Left lung (tissue), 10 donors: ENCODE results near the gene INPP4B. TPM values are rescaled to one million over a fixed set of nuclear protein-coding genes. Genes with fewer than 3 reads are reported as not detected.

ENCODE experiments used
- ATAC-seq: fragments of 200-7000 bp; cut with Tn5 transposase; one replicate; pipeline ENCODE4 v1.9.1; 2020; ENCODE audit warnings: moderate library complexity
- DNase-seq, 4 donors: peaks; one replicate each; pipeline ENCODE4 v3.0.0-alpha.2; 2013 to 2020
- H3K27ac ChIP-seq, 2 donors: fragments of 200-600 bp; sonication (generic) in 1 of 2; one replicate each; pipeline versions ENCODE4 v1.5.0 to v1.8.0; 2020 to 2021
- H3K27me3 ChIP-seq, 2 donors: fragments of 200-600 bp; sonication (generic) in 1 of 2; one replicate each; pipeline versions ENCODE4 v1.5.0 to v1.8.0; 2020 to 2021
- H3K36me3 ChIP-seq, 2 donors: fragments of 200-600 bp; sonication (generic) in 1 of 2; one replicate each; pipeline versions ENCODE4 v1.5.0 to v1.8.0; 2020 to 2021
- H3K4me1 ChIP-seq, 2 donors: fragments of 200-600 bp; one replicate each; pipeline ENCODE4 v1.8.0; 2021
- H3K4me3 ChIP-seq, 2 donors: fragments of 200-600 bp; sonication (generic) in 1 of 2; one replicate each; pipeline versions ENCODE4 v1.5.0 to v1.8.0; 2020 to 2021; ENCODE audit warnings: mild to moderate bottlenecking in 1 of 2
- H3K9me3 ChIP-seq, 2 donors: fragments of 200-600 bp; sonication (generic) in 1 of 2; one replicate each; pipeline versions ENCODE4 v1.5.0 to v1.8.0; 2020 to 2021
- CTCF ChIP-seq, 2 donors: fragments of 200-600 bp; sonication (generic) in 1 of 2; IDR thresholded peaks; one replicate each; pipeline versions ENCODE4 v1.5.0 to v1.8.0; 2021; ENCODE audit warnings: antibody characterized with exemption in 2 of 2
- intact Hi-C, 2 donors: fragments of 100-400 bp; cut with DNase I; formaldehyde crosslinking; loops; one replicate each; pipeline versions ENCODE4 v1.11.2 to v1.14.2; 2022
- polyA plus RNA-seq, 6 donors: library from polyadenylated mRNA; unstranded; fragments of 120-200 nt; gene quantifications; one replicate each; pipeline ENCODE4 v1.2.1, GENCODE V29; 2013; ENCODE audit not compliant: insufficient read length in 6 of 6
- total RNA-seq, 2 donors: library from RNA; stranded (reverse); fragmentation: NEBNext Ultra II Directional; extraction: Animal tissue kit (Norgen Biotek cat#: 25700); gene quantifications; one replicate each; pipeline ENCODE4 v1.2.1, GENCODE V29; 2021
- donor health status: DM: no; HTN: yes; CAD: no.
- donor health status: DM: no; HTN: no; CAD: no.

Gene INPP4B
- total and polyA plus RNA-seq, 8 donors: 7.3 to 15.1 (median 11.6) TPM

- Histone ChIP-seq H3K27ac (no peak overlapping the region), H3K4me3 (no peak overlapping the region), H3K27me3 (no peaks in the 10 kb centered on the region), H3K9me3 (no peaks in the 10 kb centered on the region), H3K4me1 (no peaks in the 10 kb centered on the region), H3K36me3 (no peaks in the 10 kb centered on the region)
- no peak for DNase-seq
- TF ChIP-seq CTCF (IDR thresholded peaks at IDR 0.05): no peak
- intact Hi-C loops: no loop called here
- ATAC-seq: no peak
Observed at GRCh38 chr4:142727149-142727548, 119.0 kb downstream of the INPP4B start.

- intact Hi-C loops: no loop called here
- no peak for ATAC-seq
- H3K4me1 ChIP-seq: no peaks in the 10 kb centered on the region
Observed at GRCh38 chr4:142725886-142726285, 120.2 kb downstream of the INPP4B start.

GRCh38 chr4:142721187-142721586 is 124.9 kb downstream of the INPP4B start:
- Histone ChIP-seq H3K27ac (no peak overlapping the region), H3K4me3 (no peak overlapping the region), H3K27me3 (no peaks in the 10 kb centered on the region), H3K36me3 (no peaks in the 10 kb centered on the region), H3K9me3 (no peaks in the 10 kb centered on the region), H3K4me1 (no peaks in the 10 kb centered on the region)
- intact Hi-C loops: no loop called here
- ATAC-seq: no peak
- no peak for TF ChIP-seq CTCF (IDR thresholded peaks at IDR 0.05)
- no peak for DNase-seq

More at GRCh38 chr4:142725886-142726285, 120.2 kb downstream of the INPP4B start:
- H3K9me3 ChIP-seq: no peaks in the 10 kb centered on the region
- no peaks in the 10 kb centered on the region for H3K27me3 ChIP-seq
- H3K4me3 ChIP-seq: no peak overlapping the region
- TF ChIP-seq CTCF (IDR thresholded peaks at IDR 0.05): no peak
- H3K27ac ChIP-seq: no peak overlapping the region
- no peaks in the 10 kb centered on the region for H3K36me3 ChIP-seq
- no peak for DNase-seq

GRCh38 chr4:142719854-142720541 is 126.1 kb downstream of the INPP4B start:
- Histone ChIP-seq H3K4me3 (no peak overlapping the region), H3K9me3 (no peaks in the 10 kb centered on the region), H3K36me3 (no peaks in the 10 kb centered on the region), H3K27me3 (no peaks in the 10 kb centered on the region), H3K27ac (no peak overlapping the region), H3K4me1 (no peaks in the 10 kb centered on the region)
- peak in 1 of 4 donors; percentile 14 for DNase-seq
- peak; percentile 34 for ATAC-seq
- intact Hi-C loops: loop anchor here in 1 of 2 donors (10.0 kb wide), 1 partner anchor 365 kb away; no protein-coding TSS in a partner anchor
- TF ChIP-seq CTCF (IDR thresholded peaks at IDR 0.05): peak in 1 of 2 donors; percentile 40

GRCh38 chr4:142718981-142719380 is 127.1 kb downstream of the INPP4B start:
- no peak for DNase-seq
- Histone ChIP-seq H3K9me3 (no peaks in the 10 kb centered on the region), H3K4me3 (no peak overlapping the region), H3K36me3 (no peaks in the 10 kb centered on the region), H3K27ac (no peak overlapping the region), H3K4me1 (no peaks in the 10 kb centered on the region), H3K27me3 (no peaks in the 10 kb centered on the region)
- ATAC-seq: no peak
- intact Hi-C loops: loop anchor here in 1 of 2 donors (10.0 kb wide), 1 partner anchor 364 kb away; no protein-coding TSS in a partner anchor
- TF ChIP-seq CTCF (IDR thresholded peaks at IDR 0.05): no peak
